DND-41 (cell line): ENCODE results near the gene IQCM.

Source experiments
- CTCF ChIP-seq: IDR thresholded peaks from 2 replicates; pipeline ENCODE4 v1.5.1; 2012; ENCODE audit warnings: borderline replicate concordance, low read length, moderate library complexity, mild to moderate bottlenecking; ENCODE audit not compliant: poor library complexity, severe bottlenecking; ENCODE audit errors: extremely low read depth
- EZH2 ChIP-seq: IDR thresholded peaks from 3 replicates; pipeline ENCODE4 v1.6.1; 2012; ENCODE audit warnings: borderline replicate concordance, low read depth, mild to moderate bottlenecking, moderate library complexity, low read length, inconsistent platforms; ENCODE audit not compliant: severe bottlenecking

DNA sequence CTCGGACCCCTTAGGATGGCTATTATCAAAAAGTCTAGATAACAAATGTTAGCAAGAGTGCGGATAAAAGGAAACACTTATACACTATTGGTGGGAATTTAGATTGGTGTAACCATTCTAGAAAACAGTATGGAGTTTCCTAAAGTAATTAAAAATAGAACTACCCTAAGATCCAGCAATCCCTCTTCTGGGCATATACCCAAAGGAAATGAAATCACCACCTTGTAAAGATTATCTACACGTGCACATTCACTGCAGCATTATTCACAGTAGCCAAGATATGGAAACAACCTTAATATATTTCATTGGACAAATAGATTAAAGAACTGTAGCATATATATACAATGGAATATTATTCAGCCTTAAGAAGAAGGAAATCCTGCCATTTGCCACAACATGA, 462.4 kb downstream of the IQCM start:
- TF ChIP-seq CTCF = no peak
- TF ChIP-seq EZH2 = no peak
